HFF-Myc (cell line): ENCODE measurements around the gene CLSTN1.

ENCODE experiments used
- DNase-seq: peaks from one replicate; pipeline ENCODE4 v3.0.0-alpha.2; 2011; ENCODE audit warnings: low read depth; ENCODE audit errors: extremely low read depth
- H3K4me3 ChIP-seq: replicated peaks from 2 replicates; pipeline ENCODE4 v1.5.1; 2011; ENCODE audit warnings: low read depth, mild to moderate bottlenecking, control low read depth, low read length
- CTCF ChIP-seq: IDR thresholded peaks from 2 replicates; pipeline ENCODE4 v1.5.1; 2012; ENCODE audit warnings: mild to moderate bottlenecking, low read depth, low read length, control low read depth; ENCODE audit errors: missing control alignments

Gene CLSTN1

GRCh38 chr1:9842073-9842711, 18.4 kb upstream of the CLSTN1 start:
- no peak for DNase-seq
- H3K4me3 ChIP-seq = no peak overlapping the region
- TF ChIP-seq CTCF = no peak

- no peak for TF ChIP-seq CTCF
- DNase-seq = no peak
- no peak overlapping the region for H3K4me3 ChIP-seq
Measured at GRCh38 chr1:9841460-9841859, 17.7 kb upstream of the CLSTN1 start.

GRCh38 chr1:9840176-9840575, 16.4 kb upstream of the CLSTN1 start:
- no peak overlapping the region for H3K4me3 ChIP-seq
- no peak for TF ChIP-seq CTCF
- no peak for DNase-seq

- no peak overlapping the region for H3K4me3 ChIP-seq
- no peak for TF ChIP-seq CTCF
- no peak for DNase-seq
Measured at GRCh38 chr1:9838946-9839345, 15.2 kb upstream of the CLSTN1 start.

- no peak overlapping the region for H3K4me3 ChIP-seq
- TF ChIP-seq CTCF = no peak
- no peak for DNase-seq
Measured at GRCh38 chr1:9836632-9836960, 12.8 kb upstream of the CLSTN1 start.

- TF ChIP-seq CTCF = no peak
- no peak for DNase-seq
- no peak overlapping the region for H3K4me3 ChIP-seq
Measured at GRCh38 chr1:9835758-9836631, 12.2 kb upstream of the CLSTN1 start.
